Measurements from ENCODE around the gene PPP4R4. TPM values are rescaled to one million over a fixed set of nuclear protein-coding genes. Genes with fewer than 3 reads are reported as not detected.

The PPP4R4 gene
- total and polyA plus RNA-seq, 2 of the 4 experiments (the other 2 are of a cell fraction): 0.17 to 0.36 TPM

DNA sequence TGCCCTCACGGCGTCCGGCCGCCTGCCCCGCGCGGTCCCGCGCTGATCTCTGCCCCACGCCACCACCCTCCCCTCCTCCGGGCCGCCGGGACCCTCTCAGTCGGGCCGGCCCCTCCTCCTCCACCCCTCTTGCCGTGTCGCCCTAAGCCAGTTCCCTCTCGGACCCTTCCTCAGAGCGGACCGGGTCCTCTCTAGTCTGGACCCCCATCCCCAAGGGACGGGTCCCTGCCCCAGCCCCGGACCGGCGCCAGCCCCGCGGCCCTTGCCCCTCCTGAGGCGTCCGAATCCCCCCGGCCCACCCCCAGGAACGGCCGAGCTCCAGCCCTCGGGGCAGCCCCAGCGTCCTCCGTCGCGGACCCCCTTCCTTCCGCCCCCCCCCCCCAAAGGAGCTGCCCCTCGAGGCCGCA is 485 bp downstream of the PPP4R4 start:
- Histone ChIP-seq H2AFZ (replicated peaks; ENCODE audit: low read length, poor library complexity) (peak overlapping the region; percentile 93), H3K23ac (ENCODE audit: low read depth, low read length) (no peak overlapping the region), H2BK5ac (ENCODE audit: low read depth, low read length, poor library complexity, severe bottlenecking) (no peak overlapping the region), H3K79me1 (ENCODE audit: low read depth in 1 of 2, low read length in 2 of 2) (no peaks in the 10 kb centered on the region), H3K4me3 (ENCODE audit: insufficient read depth, low read depth, low read length) (peak overlapping the region; percentile 58), H2BK120ac (ENCODE audit: low read depth, low read length) (no peak overlapping the region), H3K4me2 (ENCODE audit: low read depth, low read length) (peak overlapping the region; percentile 21), H3K4ac (ENCODE audit: low read depth, low read length) (no peak overlapping the region), H3K18ac (ENCODE audit: low read depth, low read length) (no peak overlapping the region), H3K27me3 (ENCODE audit: control insufficient read depth, insufficient read depth, low read length) (peaks cover 24% of the 10 kb centered on the region), H4K20me1 (ENCODE audit: insufficient read depth, low read length) (no peaks in the 10 kb centered on the region), H2BK20ac (ENCODE audit: low read depth, low read length) (no peak overlapping the region), H4K5ac (ENCODE audit: low read depth, low read length) (no peak overlapping the region), H3K14ac (replicated peaks; ENCODE audit: low read depth, low read length) (no peak overlapping the region), H3K4me1 (ENCODE audit: control insufficient read depth, insufficient read depth, low read length) (peaks cover 2% of the 10 kb centered on the region; the same call in 1 of the 2 replicates), H4K8ac (ENCODE audit: low read depth in 2 of 2, low read length in 2 of 2) (no peak overlapping the region), H2AK5ac (ENCODE audit: low read depth, low read length) (no peak overlapping the region), H2BK15ac (ENCODE audit: low read depth, low read length) (no peak overlapping the region), H3K9me3 (ENCODE audit: control insufficient read depth, insufficient read depth, low read length) (no peaks in the 10 kb centered on the region), H2AK9ac (replicated peaks; ENCODE audit: low read depth, low read length, poor library complexity) (no peak overlapping the region), H3K27ac (ENCODE audit: insufficient read depth, low read length) (no peak overlapping the region), H3K36me3 (ENCODE audit: control insufficient read depth, insufficient read depth, low read length) (no peaks in the 10 kb centered on the region), H4K91ac (ENCODE audit: insufficient read depth, low read depth, low read length) (no peak overlapping the region), H3K9me1 (ENCODE audit: insufficient read depth, low read length) (no peaks in the 10 kb centered on the region), H3K9ac (ENCODE audit: low read depth, low read length) (no peak overlapping the region), H3K56ac (ENCODE audit: extremely low read depth, insufficient read depth, low read length) (no peak overlapping the region)
- ATAC-seq (ENCODE audit: low read depth) (no peak), DNase-seq (no peak)
- intact Hi-C loops (cut with micrococcal nuclease): no loop called here
- WGBS, 2 experiments (ENCODE audit: extremely low coverage in 2 of 2, insufficient read length in 1 of 2): 0% methylated on average over 5 of the region's 39 CpGs; no CpG with 5 or more reads in 1 of the 2 experiments
- TF ChIP-seq, protein P1, sequence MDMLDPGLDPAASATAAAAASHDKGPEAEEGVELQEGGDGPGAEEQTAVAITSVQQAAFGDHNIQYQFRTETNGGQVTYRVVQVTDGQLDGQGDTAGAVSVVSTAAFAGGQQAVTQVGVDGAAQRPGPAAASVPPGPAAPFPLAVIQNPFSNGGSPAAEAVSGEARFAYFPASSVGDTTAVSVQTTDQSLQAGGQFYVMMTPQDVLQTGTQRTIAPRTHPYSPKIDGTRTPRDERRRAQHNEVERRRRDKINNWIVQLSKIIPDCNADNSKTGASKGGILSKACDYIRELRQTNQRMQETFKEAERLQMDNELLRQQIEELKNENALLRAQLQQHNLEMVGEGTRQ (IDR thresholded peaks at IDR 0.05; ENCODE audit: low read depth, low read length): no peak
- TF ChIP-seq RCOR1 (IDR thresholded peaks at IDR 0.05; ENCODE audit: insufficient replicate concordance, low read length) (no peak), CEBPB (IDR thresholded peaks at IDR 0.05; ENCODE audit: low read depth, low read length) (no peak), BHLHE40 (IDR thresholded peaks at IDR 0.05; ENCODE audit: low read depth, low read length) (no peak), FOS (IDR thresholded peaks at IDR 0.05; ENCODE audit: low read depth, low read length) (no peak), MAZ (IDR thresholded peaks at IDR 0.05; ENCODE audit: borderline replicate concordance, low read depth, low read length) (no peak), NFE2L2 (IDR thresholded peaks at IDR 0.05; ENCODE audit: low read depth, low read length) (no peak), RAD21 (IDR thresholded peaks at IDR 0.05; ENCODE audit: low read length) (no peak), MXI1 (IDR thresholded peaks at IDR 0.05; ENCODE audit: borderline replicate concordance, low read depth, low read length) (no peak), POLR2A (IDR thresholded peaks at IDR 0.05; ENCODE audit: low read depth, low read length) (no peak), SMC3 (IDR thresholded peaks at IDR 0.05; ENCODE audit: low read depth, low read length) (no peak), MAFK (IDR thresholded peaks at IDR 0.05; ENCODE audit: low read depth, low read length) (no peak), CHD1 (IDR thresholded peaks at IDR 0.05; ENCODE audit: low read depth, low read length) (no peak), RFX5 (IDR thresholded peaks at IDR 0.05; ENCODE audit: low read depth, low read length) (no peak)
- TF ChIP-seq, protein P2, sequence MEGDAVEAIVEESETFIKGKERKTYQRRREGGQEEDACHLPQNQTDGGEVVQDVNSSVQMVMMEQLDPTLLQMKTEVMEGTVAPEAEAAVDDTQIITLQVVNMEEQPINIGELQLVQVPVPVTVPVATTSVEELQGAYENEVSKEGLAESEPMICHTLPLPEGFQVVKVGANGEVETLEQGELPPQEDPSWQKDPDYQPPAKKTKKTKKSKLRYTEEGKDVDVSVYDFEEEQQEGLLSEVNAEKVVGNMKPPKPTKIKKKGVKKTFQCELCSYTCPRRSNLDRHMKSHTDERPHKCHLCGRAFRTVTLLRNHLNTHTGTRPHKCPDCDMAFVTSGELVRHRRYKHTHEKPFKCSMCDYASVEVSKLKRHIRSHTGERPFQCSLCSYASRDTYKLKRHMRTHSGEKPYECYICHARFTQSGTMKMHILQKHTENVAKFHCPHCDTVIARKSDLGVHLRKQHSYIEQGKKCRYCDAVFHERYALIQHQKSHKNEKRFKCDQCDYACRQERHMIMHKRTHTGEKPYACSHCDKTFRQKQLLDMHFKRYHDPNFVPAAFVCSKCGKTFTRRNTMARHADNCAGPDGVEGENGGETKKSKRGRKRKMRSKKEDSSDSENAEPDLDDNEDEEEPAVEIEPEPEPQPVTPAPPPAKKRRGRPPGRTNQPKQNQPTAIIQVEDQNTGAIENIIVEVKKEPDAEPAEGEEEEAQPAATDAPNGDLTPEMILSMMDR (conservative IDR thresholded peaks at IDR 0.05; ENCODE audit: low read depth, low read length): no peak
- TF ChIP-seq, protein P3, sequence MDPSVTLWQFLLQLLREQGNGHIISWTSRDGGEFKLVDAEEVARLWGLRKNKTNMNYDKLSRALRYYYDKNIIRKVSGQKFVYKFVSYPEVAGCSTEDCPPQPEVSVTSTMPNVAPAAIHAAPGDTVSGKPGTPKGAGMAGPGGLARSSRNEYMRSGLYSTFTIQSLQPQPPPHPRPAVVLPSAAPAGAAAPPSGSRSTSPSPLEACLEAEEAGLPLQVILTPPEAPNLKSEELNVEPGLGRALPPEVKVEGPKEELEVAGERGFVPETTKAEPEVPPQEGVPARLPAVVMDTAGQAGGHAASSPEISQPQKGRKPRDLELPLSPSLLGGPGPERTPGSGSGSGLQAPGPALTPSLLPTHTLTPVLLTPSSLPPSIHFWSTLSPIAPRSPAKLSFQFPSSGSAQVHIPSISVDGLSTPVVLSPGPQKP (IDR thresholded peaks at IDR 0.05; ENCODE audit: borderline replicate concordance, low read depth, low read length): no peak
- ChIA-PET POLR2A (ENCODE audit: unreplicated experiment) (no interaction called here), CTCF (no interaction called here)
- in situ Hi-C loops (cut with MboI; ENCODE audit: low sequenced_read_pairs): no loop called here
- dilution Hi-C loops (cut with HindIII; ENCODE audit: low sequenced_read_pairs, unreplicated experiment): no loop called here
- no TSS peak for BruUV-seq (replicated peaks)

All from IMR-90 (cell line).